Smooth muscle cell of the pulmonary artery (primary cell): ENCODE data around the gene LRRC7. TPM values are rescaled to one million over a fixed set of nuclear protein-coding genes. Genes with fewer than 3 reads are reported as not detected.

Experiments
- total RNA-seq: library from RNA; depleted of rRNA; stranded (reverse); fragments of >200 nt; gene quantifications from 2 replicates; pipeline ENCODE4 v1.2.3, GENCODE V29; 2014

The LRRC7 gene
- 0.07 TPM in 1 of 2 replicates, not detected in the other for total RNA-seq

DNA sequence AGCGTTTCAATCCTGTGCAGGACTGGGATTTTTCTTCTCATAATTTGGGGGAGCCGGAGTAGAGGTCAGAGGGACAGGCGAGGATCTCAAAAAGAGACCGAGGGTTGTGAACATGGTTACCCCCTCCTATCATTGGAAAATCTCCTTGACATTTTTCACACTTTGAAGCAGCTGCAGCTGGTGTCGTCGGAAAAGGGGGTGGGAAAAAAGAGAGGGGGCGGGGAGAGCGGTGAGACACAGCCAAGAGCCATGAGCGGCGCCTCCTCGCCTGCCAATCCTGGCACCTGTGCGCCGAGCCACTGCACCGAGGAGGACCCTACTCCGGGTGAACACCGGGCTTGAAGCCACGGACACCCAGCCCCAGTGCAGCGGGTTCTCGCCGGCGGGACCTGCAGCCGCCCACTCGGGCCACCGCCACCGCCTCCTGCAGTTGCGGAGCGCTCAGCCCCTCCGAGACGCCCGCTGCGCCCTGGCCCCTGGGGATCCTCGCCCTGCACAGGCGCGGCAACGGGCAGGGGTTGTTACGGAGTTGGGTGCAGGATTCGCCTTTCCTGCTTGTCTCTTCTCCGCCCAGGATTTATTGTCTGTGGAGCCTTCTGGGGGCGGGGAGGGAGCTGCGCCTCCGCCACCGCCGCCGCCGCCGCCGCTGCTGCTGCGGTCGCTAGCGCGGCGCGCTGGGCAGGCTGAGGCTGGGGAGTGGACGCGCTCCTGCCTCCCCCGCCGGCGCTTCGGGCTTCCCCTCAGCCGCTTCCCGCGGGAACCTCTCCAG is at the start of gene LRRC7:
LRRC7 (plus strand) TSS at position 271 of the 769 bp plus-strand sequence. CDS start 718 bp downstream, outside the sequence.

